GM21576 (cell line): ENCODE measurements around the gene AUTS2.
"Not testable (repeated sequence)": the region's sequence is repeated elsewhere in the genome, so short reads cannot be mapped to it uniquely, and the experiment has no call there.

Experiments used
- ATAC-seq: cut with Tn5 transposase; IDR thresholded peaks from one replicate; pipeline ENCODE4 v1.9.1; 2021; ENCODE audit warnings: mild to moderate bottlenecking, moderate library complexity; ENCODE audit not compliant: unreplicated experiment

AUTS2 gene

GRCh38 chr7:70355198-70356020, 757.1 kb downstream of the AUTS2 start:
- no peak for ATAC-seq

- ATAC-seq: no peak
Measured at GRCh38 chr7:70356085-70356786, 758.0 kb downstream of the AUTS2 start.

GRCh38 chr7:70356787-70357328, 758.6 kb downstream of the AUTS2 start:
- ATAC-seq: no peak

GRCh38 chr7:70360557-70360956, 762.3 kb downstream of the AUTS2 start:
- ATAC-seq: no peak

GRCh38 chr7:70361821-70362220, 763.5 kb downstream of the AUTS2 start:
- no peak for ATAC-seq

GRCh38 chr7:70364393-70364792, 766.1 kb downstream of the AUTS2 start:
- ATAC-seq: not testable (repeated sequence)

GRCh38 chr7:70371652-70372051, 773.4 kb downstream of the AUTS2 start:
- ATAC-seq: no peak

GRCh38 chr7:70372768-70373515, 774.7 kb downstream of the AUTS2 start:
- ATAC-seq: no peak

- ATAC-seq: no peak
Measured at GRCh38 chr7:70374772-70375533, 776.7 kb downstream of the AUTS2 start.

- ATAC-seq: no peak
Measured at GRCh38 chr7:70376561-70377031, 778.3 kb downstream of the AUTS2 start.

- ATAC-seq: no peak
Measured at GRCh38 chr7:70377957-70378356, 779.7 kb downstream of the AUTS2 start.

GRCh38 chr7:70379210-70379609, 780.9 kb downstream of the AUTS2 start:
- ATAC-seq: no peak

- ATAC-seq: no peak
Measured at GRCh38 chr7:70380421-70381015, 782.2 kb downstream of the AUTS2 start.

- no peak for ATAC-seq
Measured at GRCh38 chr7:70383066-70383782, 784.9 kb downstream of the AUTS2 start.

- no peak for ATAC-seq
Measured at GRCh38 chr7:70384024-70384423, 785.7 kb downstream of the AUTS2 start.

- no peak for ATAC-seq
Measured at GRCh38 chr7:70384891-70385290, 786.6 kb downstream of the AUTS2 start.

GRCh38 chr7:70387217-70387616, 788.9 kb downstream of the AUTS2 start:
- no peak for ATAC-seq

- no peak for ATAC-seq
Measured at GRCh38 chr7:70389531-70390151, 791.4 kb downstream of the AUTS2 start.

GRCh38 chr7:70390251-70390650, 792.0 kb downstream of the AUTS2 start:
- no peak for ATAC-seq
